ENCODE results near the gene AAMP. TPM values are rescaled to one million over a fixed set of nuclear protein-coding genes. Genes with fewer than 3 reads are reported as not detected.
A peak's percentile ranks its signal among the peaks of the same experiment; 100 is the strongest.

Gene AAMP
- polyA plus RNA-seq, 4 donors: 127 to 144 (median 131) TPM

GRCh38 chr2:218261423-218262236, 8.3 kb downstream of the AAMP start:
- no peak for DNase-seq (ENCODE audit: low read depth in 4 of 4, low spot score in 2 of 4)

- DNase-seq (ENCODE audit: low read depth in 4 of 4, low spot score in 2 of 4): peak in 1 of 4 donors; percentile 67
Measured at GRCh38 chr2:218260742-218261422, 9.1 kb downstream of the AAMP start, which contains the start of gene GPBAR1. TSS of gene GPBAR1 (plus strand) at chr2:218261015. CDS start at chr2:218262725, 1,710 bp downstream.

- DNase-seq (ENCODE audit: low read depth in 4 of 4, low spot score in 2 of 4): no peak
Measured at GRCh38 chr2:218260166-218260565, 9.8 kb downstream of the AAMP start.

- DNase-seq (ENCODE audit: low read depth in 4 of 4, low spot score in 2 of 4): no peak
Measured at GRCh38 chr2:218259099-218259961, 10.6 kb downstream of the AAMP start.

- no peak for DNase-seq (ENCODE audit: low read depth in 4 of 4, low spot score in 2 of 4)
Measured at GRCh38 chr2:218257390-218257981, 12.5 kb downstream of the AAMP start.

- DNase-seq (ENCODE audit: low read depth in 4 of 4, low spot score in 2 of 4): no peak
Measured at GRCh38 chr2:218256612-218257350, 13.2 kb downstream of the AAMP start.

- DNase-seq (ENCODE audit: low read depth in 4 of 4, low spot score in 2 of 4): no peak
Measured at GRCh38 chr2:218255446-218255845, 14.5 kb downstream of the AAMP start.

GRCh38 chr2:218253232-218253625, 16.7 kb downstream of the AAMP start:
- DNase-seq (ENCODE audit: low read depth in 4 of 4, low spot score in 2 of 4): no peak

GRCh38 chr2:218252509-218253231, 17.3 kb downstream of the AAMP start:
- DNase-seq (ENCODE audit: low read depth in 4 of 4, low spot score in 2 of 4): no peak

- DNase-seq (ENCODE audit: low read depth in 4 of 4, low spot score in 2 of 4): no peak
Measured at GRCh38 chr2:218249691-218250090, 20.2 kb downstream of the AAMP start.

GRCh38 chr2:218245214-218245613, 24.7 kb downstream of the AAMP start:
- no peak for DNase-seq (ENCODE audit: low read depth in 4 of 4, low spot score in 2 of 4)

GRCh38 chr2:218244665-218245064, 25.3 kb downstream of the AAMP start:
- no peak for DNase-seq (ENCODE audit: low read depth in 4 of 4, low spot score in 2 of 4)

- DNase-seq (ENCODE audit: low read depth in 4 of 4, low spot score in 2 of 4): no peak
Measured at GRCh38 chr2:218244204-218244603, 25.7 kb downstream of the AAMP start.

GRCh38 chr2:218238887-218239286, 31.1 kb downstream of the AAMP start:
- DNase-seq (ENCODE audit: low read depth in 4 of 4, low spot score in 2 of 4): no peak

GRCh38 chr2:218236829-218237228, 33.1 kb downstream of the AAMP start:
- no peak for DNase-seq (ENCODE audit: low read depth in 4 of 4, low spot score in 2 of 4)

- no peak for DNase-seq (ENCODE audit: low read depth in 4 of 4, low spot score in 2 of 4)
Measured at GRCh38 chr2:218235017-218235416, 34.9 kb downstream of the AAMP start.

- no peak for DNase-seq (ENCODE audit: low read depth in 4 of 4, low spot score in 2 of 4)
Measured at GRCh38 chr2:218234521-218234920, 35.4 kb downstream of the AAMP start.

GRCh38 chr2:218233543-218233942, 36.4 kb downstream of the AAMP start:
- no peak for DNase-seq (ENCODE audit: low read depth in 4 of 4, low spot score in 2 of 4)

- DNase-seq (ENCODE audit: low read depth in 4 of 4, low spot score in 2 of 4): no peak
Measured at GRCh38 chr2:218230882-218231281, 39.1 kb downstream of the AAMP start.

All from left renal cortex interstitium (tissue), 4 donors.